ENCODE measurements around the gene BAZ1A. TPM values are rescaled to one million over a fixed set of nuclear protein-coding genes. Genes with fewer than 3 reads are reported as not detected.

Gene BAZ1A
- total and polyA plus RNA-seq, 2 experiments from 2014 or later = 24.2 to 26.8 TPM

DNA sequence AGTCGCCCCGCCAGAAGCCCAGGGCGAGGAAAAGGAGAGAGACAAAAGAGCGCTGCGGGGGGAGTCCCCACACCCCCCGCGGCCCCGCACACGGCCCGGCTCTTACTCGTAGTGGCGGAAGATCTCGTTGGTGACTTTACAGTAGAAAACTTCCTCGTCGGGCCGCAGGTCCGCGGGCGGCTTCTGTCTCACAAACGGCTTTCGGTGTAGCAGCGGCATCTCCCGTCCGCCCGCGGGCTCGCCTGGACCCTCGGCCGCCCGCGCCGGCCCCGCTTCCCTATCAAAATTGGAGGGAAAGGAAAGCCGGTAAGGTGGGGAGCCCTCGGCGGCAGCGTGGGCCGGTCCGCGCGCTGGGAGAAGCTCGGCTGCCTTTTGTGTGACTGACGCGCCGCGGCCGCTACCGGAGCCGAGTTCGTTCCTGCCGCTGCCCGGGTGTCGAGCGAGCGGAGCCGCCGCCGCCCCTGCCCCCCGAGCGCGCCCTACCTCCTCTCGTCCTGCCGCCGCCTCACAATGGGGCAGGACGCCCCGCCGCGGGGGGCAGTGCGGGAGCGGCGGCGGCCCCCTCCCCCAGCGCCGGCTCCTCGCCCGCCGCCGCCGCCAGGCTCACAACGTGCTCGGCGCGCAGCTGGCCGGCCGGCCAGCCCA lies 652 bp downstream of the BAZ1A start:
- Histone ChIP-seq H3K27me3 (ENCODE audit: insufficient read depth) (peaks cover 5% of the 10 kb centered on the region; the same call in 1 of the 2 replicates), H4K20me1 (replicated peaks; ENCODE audit: insufficient read depth) (no peaks in the 10 kb centered on the region), H3F3A (replicated peaks; ENCODE audit: low read depth) (0 out of 2 replicates have a peak, but pooled peaks cover 3% of the 10 kb centered on the region), H3K9me2 (ENCODE audit: insufficient read depth) (no peaks in the 10 kb centered on the region), H3K36me3 (ENCODE audit: insufficient read depth) (no peaks in the 10 kb centered on the region), H3K4me1 (ENCODE audit: insufficient read depth) (peaks cover 5% of the 10 kb centered on the region), H3K4me2 (peak overlapping the region; percentile 86), H3K4me3 (peak overlapping the region; percentile 63), H3K79me2 (replicated peaks; ENCODE audit: insufficient read depth) (peaks cover 35% of the 10 kb centered on the region), H3K27ac (ENCODE audit: low read depth) (no peak overlapping the region), H2AFZ (peak overlapping the region; percentile 53)
- no peak for TF ChIP-seq EZH2phosphoT487 (IDR thresholded peaks at IDR 0.05; ENCODE audit: unreplicated experiment)
- TF ChIP-seq ZNF114 (CRISPR knock-in tag; IDR thresholded peaks at IDR 0.05) = no peak
- TF ChIP-seq, protein P1, sequence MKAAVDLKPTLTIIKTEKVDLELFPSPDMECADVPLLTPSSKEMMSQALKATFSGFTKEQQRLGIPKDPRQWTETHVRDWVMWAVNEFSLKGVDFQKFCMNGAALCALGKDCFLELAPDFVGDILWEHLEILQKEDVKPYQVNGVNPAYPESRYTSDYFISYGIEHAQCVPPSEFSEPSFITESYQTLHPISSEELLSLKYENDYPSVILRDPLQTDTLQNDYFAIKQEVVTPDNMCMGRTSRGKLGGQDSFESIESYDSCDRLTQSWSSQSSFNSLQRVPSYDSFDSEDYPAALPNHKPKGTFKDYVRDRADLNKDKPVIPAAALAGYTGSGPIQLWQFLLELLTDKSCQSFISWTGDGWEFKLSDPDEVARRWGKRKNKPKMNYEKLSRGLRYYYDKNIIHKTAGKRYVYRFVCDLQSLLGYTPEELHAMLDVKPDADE (IDR thresholded peaks at IDR 0.05) = no peak
- no peak for TF ChIP-seq EZH2 (IDR thresholded peaks at IDR 0.05; ENCODE audit: low read depth, unreplicated experiment)
- TF ChIP-seq, protein P2, sequence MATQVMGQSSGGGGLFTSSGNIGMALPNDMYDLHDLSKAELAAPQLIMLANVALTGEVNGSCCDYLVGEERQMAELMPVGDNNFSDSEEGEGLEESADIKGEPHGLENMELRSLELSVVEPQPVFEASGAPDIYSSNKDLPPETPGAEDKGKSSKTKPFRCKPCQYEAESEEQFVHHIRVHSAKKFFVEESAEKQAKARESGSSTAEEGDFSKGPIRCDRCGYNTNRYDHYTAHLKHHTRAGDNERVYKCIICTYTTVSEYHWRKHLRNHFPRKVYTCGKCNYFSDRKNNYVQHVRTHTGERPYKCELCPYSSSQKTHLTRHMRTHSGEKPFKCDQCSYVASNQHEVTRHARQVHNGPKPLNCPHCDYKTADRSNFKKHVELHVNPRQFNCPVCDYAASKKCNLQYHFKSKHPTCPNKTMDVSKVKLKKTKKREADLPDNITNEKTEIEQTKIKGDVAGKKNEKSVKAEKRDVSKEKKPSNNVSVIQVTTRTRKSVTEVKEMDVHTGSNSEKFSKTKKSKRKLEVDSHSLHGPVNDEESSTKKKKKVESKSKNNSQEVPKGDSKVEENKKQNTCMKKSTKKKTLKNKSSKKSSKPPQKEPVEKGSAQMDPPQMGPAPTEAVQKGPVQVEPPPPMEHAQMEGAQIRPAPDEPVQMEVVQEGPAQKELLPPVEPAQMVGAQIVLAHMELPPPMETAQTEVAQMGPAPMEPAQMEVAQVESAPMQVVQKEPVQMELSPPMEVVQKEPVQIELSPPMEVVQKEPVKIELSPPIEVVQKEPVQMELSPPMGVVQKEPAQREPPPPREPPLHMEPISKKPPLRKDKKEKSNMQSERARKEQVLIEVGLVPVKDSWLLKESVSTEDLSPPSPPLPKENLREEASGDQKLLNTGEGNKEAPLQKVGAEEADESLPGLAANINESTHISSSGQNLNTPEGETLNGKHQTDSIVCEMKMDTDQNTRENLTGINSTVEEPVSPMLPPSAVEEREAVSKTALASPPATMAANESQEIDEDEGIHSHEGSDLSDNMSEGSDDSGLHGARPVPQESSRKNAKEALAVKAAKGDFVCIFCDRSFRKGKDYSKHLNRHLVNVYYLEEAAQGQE (IDR thresholded peaks at IDR 0.05; ENCODE audit: unreplicated experiment) = no peak
- no peak for TF ChIP-seq JUNB (IDR thresholded peaks at IDR 0.05; ENCODE audit: unreplicated experiment)
- TF ChIP-seq, protein P3, sequence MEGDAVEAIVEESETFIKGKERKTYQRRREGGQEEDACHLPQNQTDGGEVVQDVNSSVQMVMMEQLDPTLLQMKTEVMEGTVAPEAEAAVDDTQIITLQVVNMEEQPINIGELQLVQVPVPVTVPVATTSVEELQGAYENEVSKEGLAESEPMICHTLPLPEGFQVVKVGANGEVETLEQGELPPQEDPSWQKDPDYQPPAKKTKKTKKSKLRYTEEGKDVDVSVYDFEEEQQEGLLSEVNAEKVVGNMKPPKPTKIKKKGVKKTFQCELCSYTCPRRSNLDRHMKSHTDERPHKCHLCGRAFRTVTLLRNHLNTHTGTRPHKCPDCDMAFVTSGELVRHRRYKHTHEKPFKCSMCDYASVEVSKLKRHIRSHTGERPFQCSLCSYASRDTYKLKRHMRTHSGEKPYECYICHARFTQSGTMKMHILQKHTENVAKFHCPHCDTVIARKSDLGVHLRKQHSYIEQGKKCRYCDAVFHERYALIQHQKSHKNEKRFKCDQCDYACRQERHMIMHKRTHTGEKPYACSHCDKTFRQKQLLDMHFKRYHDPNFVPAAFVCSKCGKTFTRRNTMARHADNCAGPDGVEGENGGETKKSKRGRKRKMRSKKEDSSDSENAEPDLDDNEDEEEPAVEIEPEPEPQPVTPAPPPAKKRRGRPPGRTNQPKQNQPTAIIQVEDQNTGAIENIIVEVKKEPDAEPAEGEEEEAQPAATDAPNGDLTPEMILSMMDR (conservative IDR thresholded peaks at IDR 0.05; ENCODE audit: low read depth in 2 of 2) = no peak
- TF ChIP-seq CREB1 (CRISPR knock-in tag; IDR thresholded peaks at IDR 0.05; ENCODE audit: low read depth) = no peak
- TF ChIP-seq NANOG (IDR thresholded peaks at IDR 0.05; ENCODE audit: borderline replicate concordance) = no peak
- no peak for TF ChIP-seq ZNF331 (CRISPR knock-in tag; IDR thresholded peaks at IDR 0.05; ENCODE audit: low read depth)
- no peak for TF ChIP-seq STAT1 (IDR thresholded peaks at IDR 0.05; ENCODE audit: unreplicated experiment)
- Mint-ChIP-seq H3K36me3 (ENCODE audit: low read depth) (peaks cover 3% of the 10 kb centered on the region; the same call in 2 of the 3 replicates), H3K27me3 (ENCODE audit: insufficient read depth, low read depth, poor library complexity) (peaks cover 16% of the 10 kb centered on the region), H3K4me3 (peak overlapping the region; percentile 90), H3K9me3 (no peaks in the 10 kb centered on the region), H3K27ac (no peak overlapping the region), H3K4me1 (peaks cover 15% of the 10 kb centered on the region)
- peak; percentile 79 for DNase-seq (ENCODE audit: low spot score)
- ATAC-seq = peak; percentile 59
